HEK293T (cell line): Measurements from ENCODE around the gene NAGLU.

Experiments
- FOXK2 ChIP-seq: fragments of 450-650 bp; IDR thresholded peaks from 2 replicates; pipeline ENCODE4 v1.6.1; 2016; ENCODE audit warnings: mild to moderate bottlenecking
- SP1 ChIP-seq: fragments of 450-650 bp; IDR thresholded peaks from 2 replicates; pipeline ENCODE4 v1.6.1; 2017

- TF ChIP-seq SP1 (no peak), FOXK2 (no peak)
Observed at GRCh38 chr17:42544874-42545283, 8.8 kb downstream of the NAGLU start.
